GM18507 (cell line): ENCODE data around the gene TMEM108.
"Not testable (repeated sequence)": the region's sequence is repeated elsewhere in the genome, so short reads cannot be mapped to it uniquely, and the experiment has no call there.

ENCODE experiments used
- DNase-seq: peaks from one replicate; pipeline ENCODE4 v3.0.0; 2011; ENCODE audit warnings: low read depth; ENCODE audit not compliant: insufficient read length; ENCODE audit errors: extremely low spot score
- FAIRE-seq: peaks from 2 replicates; lab custom pipeline; 2011; peaks lifted over from hg19 to GRCh38; lab: Jason Lieb, UNC

The TMEM108 gene

DNA sequence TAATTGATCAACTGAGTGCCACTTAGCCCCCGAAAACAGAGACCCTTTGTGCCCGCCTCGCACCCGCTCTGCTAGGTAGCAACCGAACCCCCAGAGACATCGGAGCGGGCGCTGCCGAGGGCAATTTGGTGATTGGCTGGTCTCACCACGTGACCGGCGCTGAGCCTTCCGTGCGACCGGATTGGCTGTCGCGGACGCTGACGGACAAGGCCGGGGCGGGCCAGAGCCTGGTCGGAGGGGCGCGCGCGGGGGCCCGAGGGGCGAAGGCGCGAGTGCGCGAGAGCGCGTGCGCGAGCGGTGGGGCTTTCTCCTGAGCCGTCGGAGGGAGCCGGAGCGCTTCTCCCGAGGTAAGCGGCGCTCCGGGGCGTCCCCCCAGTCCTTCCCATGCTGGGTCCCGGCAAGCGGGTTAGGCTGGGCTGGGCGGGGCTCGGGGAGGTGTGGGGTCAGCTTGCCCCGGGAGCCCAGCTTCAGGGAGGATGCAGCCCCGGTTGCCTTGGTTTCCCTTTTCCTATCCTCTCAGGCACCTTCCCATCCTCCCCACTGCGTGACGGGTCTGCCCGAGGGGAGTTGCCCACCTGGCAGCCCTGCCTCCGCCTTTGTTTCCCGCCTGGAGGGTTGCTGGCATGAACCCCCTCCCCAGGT, at the start of gene TMEM108:
TMEM108 (plus strand) TSS at position 303 of the 642 bp plus-strand sequence.
- no peak for DNase-seq
- FAIRE-seq, result no peak

- FAIRE-seq (no peak), DNase-seq (no peak)
Measured at GRCh38 chr3:132995971-132996370, 42.2 kb upstream of the TMEM108 start.

GRCh38 chr3:132997404-132998185, 40.6 kb upstream of the TMEM108 start:
- DNase-seq (no peak), FAIRE-seq (no peak)

DNA sequence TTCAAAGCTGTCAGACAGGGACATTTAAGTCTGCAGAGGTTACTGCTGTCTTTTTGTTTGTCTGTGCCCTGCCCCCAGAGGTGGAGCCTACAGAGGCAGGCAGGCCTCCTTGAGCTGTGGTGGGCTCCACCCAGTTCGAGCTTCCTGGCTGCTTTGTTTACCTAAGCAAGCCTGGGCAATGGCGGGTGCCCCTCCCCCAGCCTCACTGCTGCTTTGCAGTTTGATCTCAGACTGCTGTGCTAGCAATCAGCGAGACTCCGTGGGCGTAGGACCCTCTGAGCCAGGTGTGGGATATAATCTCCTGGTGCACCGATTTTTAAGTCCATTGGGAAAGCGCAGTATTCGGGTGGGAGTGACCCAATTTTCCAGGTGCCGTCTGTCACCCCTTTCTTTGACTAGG, 33.2 kb upstream of the TMEM108 start:
- not testable (repeated sequence) for DNase-seq, FAIRE-seq

DNA sequence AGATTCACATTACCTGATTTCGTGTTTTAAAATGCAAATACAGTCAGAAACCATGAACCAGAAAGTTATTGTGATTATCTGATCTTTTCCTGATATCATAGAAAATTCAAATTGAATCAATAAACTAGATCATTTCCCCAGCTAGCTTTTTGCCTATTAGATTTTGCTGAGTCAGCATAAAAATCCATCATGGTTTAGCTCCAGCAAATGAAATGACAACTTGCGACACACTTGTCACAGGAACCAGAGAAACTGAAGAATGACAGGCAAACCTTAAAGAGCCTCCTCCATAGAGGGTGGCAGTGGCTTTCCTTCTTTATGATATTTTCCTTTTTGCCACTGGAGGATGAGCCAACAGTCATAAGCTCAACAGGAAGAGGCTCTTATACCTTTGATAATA, 30.6 kb upstream of the TMEM108 start:
- FAIRE-seq, result no peak
- no peak for DNase-seq

DNA sequence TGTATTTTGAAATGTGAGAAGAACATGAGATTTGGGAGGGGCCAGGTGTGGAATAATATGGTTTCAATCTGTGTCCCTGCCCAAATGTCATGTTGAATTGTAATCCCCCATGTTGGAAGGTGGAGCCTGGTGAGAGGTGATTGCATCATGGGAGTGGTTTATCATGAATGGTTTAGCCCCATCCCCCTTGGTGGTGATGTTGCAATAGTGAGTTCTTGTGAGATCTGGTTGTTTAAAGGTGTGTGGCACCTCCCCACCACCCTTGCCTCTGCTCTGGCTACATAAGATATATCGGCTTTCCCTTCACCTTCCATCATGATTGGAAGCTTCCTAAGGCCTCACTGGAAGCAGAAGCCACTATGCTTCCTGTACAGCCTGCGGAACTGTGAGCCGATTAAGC, 23.9 kb upstream of the TMEM108 start:
- no peak for FAIRE-seq
- no peak for DNase-seq

- FAIRE-seq, DNase-seq: not testable (repeated sequence)
Measured at GRCh38 chr3:133015573-133015972, 22.6 kb upstream of the TMEM108 start.

- no peak for DNase-seq
- no peak for FAIRE-seq
Measured at GRCh38 chr3:133016838-133017309, 21.3 kb upstream of the TMEM108 start.

DNA sequence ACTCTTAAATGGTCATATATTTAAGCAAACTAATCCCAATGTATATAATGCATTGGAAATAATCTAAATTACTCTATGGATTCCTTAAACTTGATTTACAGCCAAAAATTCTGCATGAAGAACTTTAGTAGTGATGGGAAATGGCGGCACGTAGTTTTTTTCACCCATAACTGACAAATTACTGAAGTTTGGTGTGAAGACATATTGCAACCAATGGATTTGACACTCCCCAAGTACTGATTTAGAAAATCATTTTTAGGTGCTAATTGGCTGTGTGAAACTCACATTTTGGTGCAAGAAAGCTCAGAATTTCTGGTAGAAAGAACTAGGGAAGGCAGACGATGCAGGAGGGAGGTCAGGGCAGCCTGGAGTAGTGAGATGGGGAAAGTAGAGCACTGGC, 19.3 kb upstream of the TMEM108 start:
- DNase-seq (no peak), FAIRE-seq (no peak)

GRCh38 chr3:133021206-133021605, 17.0 kb upstream of the TMEM108 start:
- no peak for DNase-seq
- no peak for FAIRE-seq

GRCh38 chr3:133023362-133023761, 14.8 kb upstream of the TMEM108 start:
- FAIRE-seq (no peak), DNase-seq (no peak)

GRCh38 chr3:133025546-133025945, 12.6 kb upstream of the TMEM108 start:
- DNase-seq, result no peak
- no peak for FAIRE-seq

DNA sequence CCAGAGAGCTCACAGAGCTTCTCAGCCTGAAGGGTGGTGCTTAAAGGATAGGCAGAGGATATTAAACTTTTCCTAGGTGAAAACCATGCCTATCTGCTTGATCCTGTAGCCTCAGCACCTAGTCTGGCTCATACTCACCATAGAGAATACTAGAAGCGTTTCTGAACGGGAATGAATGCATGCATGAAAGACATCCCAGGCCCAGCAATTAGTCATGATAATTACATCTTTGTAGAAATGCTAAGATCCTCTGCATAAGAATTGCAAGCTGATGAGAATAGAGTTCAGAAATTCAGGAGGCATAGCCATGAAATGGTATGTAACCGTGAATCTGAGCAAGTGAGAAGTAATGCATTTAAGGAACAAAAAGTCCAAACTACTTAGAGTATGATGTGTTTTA, 5.9 kb upstream of the TMEM108 start:
- FAIRE-seq, result no peak

GRCh38 chr3:133037436-133037835, 755 bp upstream of the TMEM108 start:
- FAIRE-seq (no peak), DNase-seq (no peak)

More for the DNA sequence above, 5.9 kb upstream of the TMEM108 start:
- DNase-seq, result no peak

GRCh38 chr3:133038731-133039375, 662 bp downstream of the TMEM108 start:
- DNase-seq, result no peak
- no peak for FAIRE-seq

DNA sequence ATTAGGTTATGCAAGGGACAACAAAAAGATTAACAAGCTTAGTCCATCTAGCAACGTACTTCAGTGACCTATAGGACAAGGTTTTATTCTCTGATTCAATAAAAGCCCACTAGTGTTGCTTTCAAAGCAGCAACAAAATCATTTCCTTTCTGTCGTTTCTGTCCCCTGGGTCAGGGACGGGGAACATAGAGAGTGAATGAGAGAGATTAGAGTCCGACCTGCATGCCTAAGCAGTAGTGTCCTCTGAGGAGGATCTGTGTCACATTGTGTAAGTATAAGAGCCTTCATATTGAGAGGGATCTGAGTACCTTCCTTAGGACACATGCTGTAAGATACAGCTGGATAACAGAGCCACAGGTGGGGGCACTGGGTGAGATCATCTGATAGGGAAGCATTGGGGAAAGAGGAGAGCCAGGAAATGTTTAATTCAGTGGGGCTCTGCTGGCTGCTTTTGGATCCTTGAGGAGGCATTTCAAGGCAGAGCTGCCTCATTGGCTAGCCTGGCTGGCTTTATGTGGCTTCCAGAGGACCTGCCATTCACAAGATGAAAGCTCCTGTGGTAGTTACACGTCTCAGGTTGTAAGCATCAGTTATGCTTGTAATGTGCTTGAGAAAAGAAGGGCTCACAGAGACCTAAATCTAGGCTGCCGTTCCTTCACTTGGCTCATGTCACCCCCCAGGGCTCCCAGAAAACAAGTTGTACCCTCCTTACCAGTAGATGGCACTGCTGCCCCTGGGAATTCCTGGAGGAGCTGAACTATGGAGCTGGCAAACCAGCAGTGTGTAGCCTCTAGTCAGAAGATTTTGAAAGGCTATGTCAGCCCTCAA, 2.7 kb downstream of the TMEM108 start:
- peak; percentile 36 for DNase-seq
- FAIRE-seq, result peak; percentile 67

DNA sequence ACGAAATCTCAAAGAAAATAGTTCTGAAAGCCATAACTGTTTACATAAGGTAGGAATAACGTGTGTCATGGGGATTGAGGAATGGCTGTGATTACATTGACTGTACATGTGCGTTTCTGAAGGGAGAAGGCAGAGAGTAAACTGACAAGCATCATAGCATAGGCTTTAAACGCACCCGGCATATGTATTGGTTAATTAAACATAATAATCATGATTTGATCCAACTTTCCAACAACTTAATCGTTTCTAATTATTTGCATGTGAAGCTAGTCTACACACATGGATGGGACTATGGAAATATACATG, 3.3 kb downstream of the TMEM108 start:
- DNase-seq (no peak), FAIRE-seq (no peak)

DNA sequence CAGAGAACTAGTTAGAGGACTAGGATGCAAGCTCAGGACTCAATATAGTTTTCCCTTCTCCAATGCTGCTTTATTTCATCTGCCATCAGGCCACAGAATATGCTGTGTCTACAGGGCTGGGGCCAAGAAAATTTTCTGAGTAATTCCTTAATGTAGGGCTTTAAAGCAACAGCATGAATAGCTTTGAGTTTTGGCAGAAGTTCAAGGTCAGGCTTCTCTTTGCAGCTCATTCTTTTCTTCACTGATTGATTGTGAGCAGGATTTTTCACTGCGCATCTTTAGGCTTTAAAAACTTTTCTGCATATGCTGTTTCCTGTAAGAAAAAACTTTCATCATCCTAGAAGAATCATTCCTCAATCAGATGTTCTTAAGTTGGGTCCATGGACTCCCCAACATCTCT, 4.6 kb downstream of the TMEM108 start:
- FAIRE-seq, result no peak

GRCh38 chr3:133047980-133048379, 9.8 kb downstream of the TMEM108 start:
- no peak for FAIRE-seq

More for the DNA sequence above, 4.6 kb downstream of the TMEM108 start:
- DNase-seq, result no peak

GRCh38 chr3:133049491-133049890, 11.3 kb downstream of the TMEM108 start:
- no peak for DNase-seq
- FAIRE-seq, result no peak

More at GRCh38 chr3:133047980-133048379, 9.8 kb downstream of the TMEM108 start:
- DNase-seq, result no peak
